HEK293 (cell line): ENCODE measurements around the gene CXCL17.

Experiments used
- GLIS1 ChIP-seq: fragments of 450-650 bp; formaldehyde crosslinking; IDR thresholded peaks from 2 replicates; pipeline ENCODE4 v1.5.1; 2016; ENCODE audit warnings: missing biosample characterization, missing genetic modification characterization
- MYNN ChIP-seq: fragments of 450-650 bp; formaldehyde crosslinking; IDR thresholded peaks from 2 replicates; pipeline ENCODE4 v1.5.1; 2016; ENCODE audit warnings: missing biosample characterization, missing genetic modification characterization, borderline replicate concordance
- ZNF175 ChIP-seq: fragments of 450-650 bp; formaldehyde crosslinking; IDR thresholded peaks from 2 replicates; pipeline ENCODE4 v1.5.1; 2016; ENCODE audit warnings: missing biosample characterization, missing genetic modification characterization
- ZNF394 ChIP-seq: fragments of 450-650 bp; formaldehyde crosslinking; IDR thresholded peaks from 2 replicates; pipeline ENCODE4 v1.5.1; 2016; ENCODE audit warnings: missing biosample characterization, missing genetic modification characterization, mild to moderate bottlenecking, moderate library complexity, borderline replicate concordance
- ZNF423 ChIP-seq: fragments of 450-650 bp; formaldehyde crosslinking; IDR thresholded peaks from 2 replicates; pipeline ENCODE4 v1.5.1; 2016; ENCODE audit warnings: missing biosample characterization, missing genetic modification characterization
- ZNF560 ChIP-seq: fragments of 450-650 bp; formaldehyde crosslinking; IDR thresholded peaks from 2 replicates; pipeline ENCODE4 v1.5.1; 2017; ENCODE audit warnings: missing biosample characterization, missing genetic modification characterization, borderline replicate concordance
- TF ChIP-seq, protein P1 (sequence below): fragments of 450-650 bp; formaldehyde crosslinking; IDR thresholded peaks from 2 replicates; pipeline ENCODE4 v1.5.1; 2016; ENCODE audit warnings: missing biosample characterization, missing genetic modification characterization
- TF ChIP-seq, protein P2 (sequence below): fragments of 450-650 bp; formaldehyde crosslinking; IDR thresholded peaks from 2 replicates; pipeline ENCODE4 v1.5.1; 2016; ENCODE audit warnings: missing biosample characterization, missing genetic modification characterization, low read depth
- TF ChIP-seq, protein P3 (sequence below): fragments of 450-650 bp; formaldehyde crosslinking; IDR thresholded peaks from 2 replicates; pipeline ENCODE4 v1.5.1; 2016; ENCODE audit warnings: missing biosample characterization, missing genetic modification characterization
- TF ChIP-seq, protein P4 (sequence below): fragments of 450-650 bp; formaldehyde crosslinking; IDR thresholded peaks from 2 replicates; pipeline ENCODE4 v1.5.1; 2016; ENCODE audit warnings: missing biosample characterization, missing genetic modification characterization, low read depth
- TF ChIP-seq, protein P5 (sequence below): fragments of 450-650 bp; formaldehyde crosslinking; IDR thresholded peaks from 2 replicates; pipeline ENCODE4 v1.5.1; 2017; ENCODE audit warnings: missing biosample characterization, missing genetic modification characterization

DNA sequence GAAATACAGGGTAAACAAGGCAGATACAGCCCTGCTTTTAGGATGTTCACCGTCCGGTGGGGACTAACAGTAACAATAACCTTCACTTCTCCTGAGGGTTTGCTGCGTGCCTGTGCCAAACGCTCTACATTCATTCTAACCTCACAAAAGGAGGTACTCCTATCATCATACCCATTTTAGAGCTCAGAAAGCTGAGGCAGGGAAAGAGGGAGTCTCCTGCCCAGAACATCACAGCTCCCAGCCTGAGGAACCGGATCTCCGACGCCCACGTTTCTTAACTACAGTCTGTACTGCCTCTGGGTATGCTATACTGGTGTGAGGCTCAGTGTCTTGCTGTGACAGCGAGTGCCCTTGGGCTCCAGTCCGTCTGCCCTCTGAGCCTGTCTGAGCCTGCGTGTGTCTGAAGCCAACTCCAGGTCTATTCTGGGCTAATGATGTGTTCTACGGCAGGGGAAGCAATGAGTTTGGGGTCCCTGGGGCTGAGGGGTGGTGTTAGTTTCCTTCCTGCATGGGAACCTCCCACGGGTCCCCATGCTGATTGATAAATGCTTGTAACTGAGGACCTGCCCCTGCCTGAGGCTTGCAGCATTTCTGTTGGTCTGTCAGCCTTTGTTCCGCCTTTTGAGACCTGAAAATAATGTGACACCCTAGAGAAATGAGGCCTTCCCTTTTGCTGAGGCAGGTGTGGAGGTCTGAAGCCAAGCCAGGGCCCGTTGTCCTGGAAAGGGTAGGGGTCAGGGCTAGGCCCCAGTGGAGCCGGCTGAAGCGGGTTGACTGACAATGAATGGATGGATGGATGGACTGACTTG is 20.4 kb downstream of the CXCL17 start:
- TF ChIP-seq, protein P1, sequence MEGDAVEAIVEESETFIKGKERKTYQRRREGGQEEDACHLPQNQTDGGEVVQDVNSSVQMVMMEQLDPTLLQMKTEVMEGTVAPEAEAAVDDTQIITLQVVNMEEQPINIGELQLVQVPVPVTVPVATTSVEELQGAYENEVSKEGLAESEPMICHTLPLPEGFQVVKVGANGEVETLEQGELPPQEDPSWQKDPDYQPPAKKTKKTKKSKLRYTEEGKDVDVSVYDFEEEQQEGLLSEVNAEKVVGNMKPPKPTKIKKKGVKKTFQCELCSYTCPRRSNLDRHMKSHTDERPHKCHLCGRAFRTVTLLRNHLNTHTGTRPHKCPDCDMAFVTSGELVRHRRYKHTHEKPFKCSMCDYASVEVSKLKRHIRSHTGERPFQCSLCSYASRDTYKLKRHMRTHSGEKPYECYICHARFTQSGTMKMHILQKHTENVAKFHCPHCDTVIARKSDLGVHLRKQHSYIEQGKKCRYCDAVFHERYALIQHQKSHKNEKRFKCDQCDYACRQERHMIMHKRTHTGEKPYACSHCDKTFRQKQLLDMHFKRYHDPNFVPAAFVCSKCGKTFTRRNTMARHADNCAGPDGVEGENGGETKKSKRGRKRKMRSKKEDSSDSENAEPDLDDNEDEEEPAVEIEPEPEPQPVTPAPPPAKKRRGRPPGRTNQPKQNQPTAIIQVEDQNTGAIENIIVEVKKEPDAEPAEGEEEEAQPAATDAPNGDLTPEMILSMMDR (tag by site-specific recombination) = no peak
- TF ChIP-seq, protein P2, sequence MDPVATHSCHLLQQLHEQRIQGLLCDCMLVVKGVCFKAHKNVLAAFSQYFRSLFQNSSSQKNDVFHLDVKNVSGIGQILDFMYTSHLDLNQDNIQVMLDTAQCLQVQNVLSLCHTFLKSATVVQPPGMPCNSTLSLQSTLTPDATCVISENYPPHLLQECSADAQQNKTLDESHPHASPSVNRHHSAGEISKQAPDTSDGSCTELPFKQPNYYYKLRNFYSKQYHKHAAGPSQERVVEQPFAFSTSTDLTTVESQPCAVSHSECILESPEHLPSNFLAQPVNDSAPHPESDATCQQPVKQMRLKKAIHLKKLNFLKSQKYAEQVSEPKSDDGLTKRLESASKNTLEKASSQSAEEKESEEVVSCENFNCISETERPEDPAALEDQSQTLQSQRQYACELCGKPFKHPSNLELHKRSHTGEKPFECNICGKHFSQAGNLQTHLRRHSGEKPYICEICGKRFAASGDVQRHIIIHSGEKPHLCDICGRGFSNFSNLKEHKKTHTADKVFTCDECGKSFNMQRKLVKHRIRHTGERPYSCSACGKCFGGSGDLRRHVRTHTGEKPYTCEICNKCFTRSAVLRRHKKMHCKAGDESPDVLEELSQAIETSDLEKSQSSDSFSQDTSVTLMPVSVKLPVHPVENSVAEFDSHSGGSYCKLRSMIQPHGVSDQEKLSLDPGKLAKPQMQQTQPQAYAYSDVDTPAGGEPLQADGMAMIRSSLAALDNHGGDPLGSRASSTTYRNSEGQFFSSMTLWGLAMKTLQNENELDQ = no peak
- TF ChIP-seq ZNF394 (tag by site-specific recombination) = no peak
- no peak for TF ChIP-seq GLIS1 (tag by site-specific recombination)
- TF ChIP-seq ZNF175 = no peak
- TF ChIP-seq, protein P3, sequence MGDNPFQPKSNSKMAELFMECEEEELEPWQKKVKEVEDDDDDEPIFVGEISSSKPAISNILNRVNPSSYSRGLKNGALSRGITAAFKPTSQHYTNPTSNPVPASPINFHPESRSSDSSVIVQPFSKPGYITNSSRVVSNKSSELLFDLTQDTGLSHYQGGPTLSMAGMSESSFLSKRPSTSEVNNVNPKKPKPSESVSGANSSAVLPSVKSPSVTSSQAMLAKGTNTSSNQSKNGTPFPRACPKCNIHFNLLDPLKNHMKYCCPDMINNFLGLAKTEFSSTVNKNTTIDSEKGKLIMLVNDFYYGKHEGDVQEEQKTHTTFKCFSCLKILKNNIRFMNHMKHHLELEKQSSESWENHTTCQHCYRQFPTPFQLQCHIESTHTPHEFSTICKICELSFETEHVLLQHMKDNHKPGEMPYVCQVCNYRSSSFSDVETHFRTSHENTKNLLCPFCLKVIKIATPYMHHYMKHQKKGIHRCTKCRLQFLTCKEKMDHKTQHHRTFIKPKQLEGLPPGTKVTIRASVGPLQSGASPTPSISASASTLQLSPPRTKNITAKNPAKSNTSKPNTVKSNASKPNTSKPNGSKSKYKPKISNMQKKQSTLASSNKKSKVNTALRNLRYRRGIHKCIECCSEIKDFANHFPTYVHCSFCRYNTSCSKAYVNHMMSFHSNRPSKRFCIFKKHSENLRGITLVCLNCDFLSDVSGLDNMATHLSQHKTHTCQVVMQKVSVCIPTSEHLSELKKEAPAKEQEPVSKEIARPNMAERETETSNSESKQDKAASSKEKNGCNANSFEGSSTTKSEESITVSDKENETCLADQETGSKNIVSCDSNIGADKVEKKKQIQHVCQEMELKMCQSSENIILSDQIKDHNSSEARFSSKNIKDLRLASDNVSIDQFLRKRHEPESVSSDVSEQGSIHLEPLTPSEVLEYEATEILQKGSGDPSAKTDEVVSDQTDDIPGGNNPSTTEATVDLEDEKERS (tag by site-specific recombination) = no peak
- TF ChIP-seq ZNF423 (tag by site-specific recombination) = no peak
- TF ChIP-seq, protein P4, sequence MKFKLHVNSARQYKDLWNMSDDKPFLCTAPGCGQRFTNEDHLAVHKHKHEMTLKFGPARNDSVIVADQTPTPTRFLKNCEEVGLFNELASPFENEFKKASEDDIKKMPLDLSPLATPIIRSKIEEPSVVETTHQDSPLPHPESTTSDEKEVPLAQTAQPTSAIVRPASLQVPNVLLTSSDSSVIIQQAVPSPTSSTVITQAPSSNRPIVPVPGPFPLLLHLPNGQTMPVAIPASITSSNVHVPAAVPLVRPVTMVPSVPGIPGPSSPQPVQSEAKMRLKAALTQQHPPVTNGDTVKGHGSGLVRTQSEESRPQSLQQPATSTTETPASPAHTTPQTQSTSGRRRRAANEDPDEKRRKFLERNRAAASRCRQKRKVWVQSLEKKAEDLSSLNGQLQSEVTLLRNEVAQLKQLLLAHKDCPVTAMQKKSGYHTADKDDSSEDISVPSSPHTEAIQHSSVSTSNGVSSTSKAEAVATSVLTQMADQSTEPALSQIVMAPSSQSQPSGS (tag by site-specific recombination) = no peak
- TF ChIP-seq, protein P5, sequence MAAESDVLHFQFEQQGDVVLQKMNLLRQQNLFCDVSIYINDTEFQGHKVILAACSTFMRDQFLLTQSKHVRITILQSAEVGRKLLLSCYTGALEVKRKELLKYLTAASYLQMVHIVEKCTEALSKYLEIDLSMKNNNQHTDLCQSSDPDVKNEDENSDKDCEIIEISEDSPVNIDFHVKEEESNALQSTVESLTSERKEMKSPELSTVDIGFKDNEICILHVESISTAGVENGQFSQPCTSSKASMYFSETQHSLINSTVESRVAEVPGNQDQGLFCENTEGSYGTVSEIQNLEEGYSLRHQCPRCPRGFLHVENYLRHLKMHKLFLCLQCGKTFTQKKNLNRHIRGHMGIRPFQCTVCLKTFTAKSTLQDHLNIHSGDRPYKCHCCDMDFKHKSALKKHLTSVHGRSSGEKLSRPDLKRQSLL = no peak
- TF ChIP-seq ZNF560 (tag by site-specific recombination) = no peak
- TF ChIP-seq MYNN = no peak
